ENCODE measurements around the gene ANKDD1B.

DNA sequence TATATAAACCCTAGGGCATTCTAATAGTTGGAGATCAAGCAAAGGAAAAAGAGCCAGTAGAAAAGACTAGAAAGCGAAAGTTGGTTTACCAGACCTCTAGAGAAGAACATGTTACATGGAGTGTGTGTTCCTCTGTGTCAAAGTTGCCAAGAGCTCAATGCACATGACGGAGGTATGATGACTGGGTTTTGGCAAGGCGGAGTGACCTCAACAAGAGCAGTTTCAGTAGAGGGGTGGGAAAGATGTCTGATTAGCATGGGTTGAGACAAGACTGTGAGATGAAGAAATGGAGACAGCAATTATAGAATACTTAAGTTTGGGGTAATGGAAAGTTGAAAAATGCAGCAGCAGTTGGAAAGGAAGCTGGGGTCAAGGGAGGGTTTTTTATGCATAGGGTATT, 1.6 kb downstream of the ANKDD1B start:
- TF ChIP-seq, protein P1, sequence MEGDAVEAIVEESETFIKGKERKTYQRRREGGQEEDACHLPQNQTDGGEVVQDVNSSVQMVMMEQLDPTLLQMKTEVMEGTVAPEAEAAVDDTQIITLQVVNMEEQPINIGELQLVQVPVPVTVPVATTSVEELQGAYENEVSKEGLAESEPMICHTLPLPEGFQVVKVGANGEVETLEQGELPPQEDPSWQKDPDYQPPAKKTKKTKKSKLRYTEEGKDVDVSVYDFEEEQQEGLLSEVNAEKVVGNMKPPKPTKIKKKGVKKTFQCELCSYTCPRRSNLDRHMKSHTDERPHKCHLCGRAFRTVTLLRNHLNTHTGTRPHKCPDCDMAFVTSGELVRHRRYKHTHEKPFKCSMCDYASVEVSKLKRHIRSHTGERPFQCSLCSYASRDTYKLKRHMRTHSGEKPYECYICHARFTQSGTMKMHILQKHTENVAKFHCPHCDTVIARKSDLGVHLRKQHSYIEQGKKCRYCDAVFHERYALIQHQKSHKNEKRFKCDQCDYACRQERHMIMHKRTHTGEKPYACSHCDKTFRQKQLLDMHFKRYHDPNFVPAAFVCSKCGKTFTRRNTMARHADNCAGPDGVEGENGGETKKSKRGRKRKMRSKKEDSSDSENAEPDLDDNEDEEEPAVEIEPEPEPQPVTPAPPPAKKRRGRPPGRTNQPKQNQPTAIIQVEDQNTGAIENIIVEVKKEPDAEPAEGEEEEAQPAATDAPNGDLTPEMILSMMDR (IDR thresholded peaks at IDR 0.05), result no peak
- TF ChIP-seq POLR2A (IDR thresholded peaks at IDR 0.05), result no peak

All from right lobe of liver (tissue), 4 donors.